Spleen (tissue), 7 donors: ENCODE data around the gene CD300H.

Experiments used
- CTCF ChIP-seq, 11 experiments: fragments of 200-600 bp in 7 of 11; fragments of 450-650 bp in 4 of 11; sonication (generic) in 4 of 11; IDR thresholded peaks in 8 of 11; conservative IDR thresholded peaks in 3 of 11; 1 replicate in 7 of 11; 2 replicates in 4 of 11; pipeline versions ENCODE4 v1.4.0 to v1.8.0; 2016 to 2021; ENCODE audit warnings: antibody characterized with exemption in 11 of 11, inconsistent platforms in 4 of 11, mild to moderate bottlenecking in 1 of 11
- POLR2A ChIP-seq, 3 donors: fragments of 450-650 bp; IDR thresholded peaks; one replicate each; pipeline ENCODE4 v1.5.1; 2017; ENCODE audit warnings: antibody characterized with exemption in 3 of 3, mild to moderate bottlenecking in 1 of 3
- POLR2AphosphoS5 ChIP-seq, 3 donors: sonication (generic); formaldehyde crosslinking; IDR thresholded peaks; one replicate each; pipeline ENCODE4 v1.5.1; 2017; ENCODE audit warnings: antibody characterized with exemption in 3 of 3
- donor health status: DM: no; HTN: no; CAD: no; lungs with moderate emphysema.
- donor health status: DM: no; HTN: no; CAD: no.
- donor health status: DM: no; HTN: no; CAD: no.

GRCh38 chr17:74525781-74526288, 41.5 kb downstream of the CD300H start:
- TF ChIP-seq POLR2AphosphoS5 (IDR thresholded peaks at IDR 0.05) (no peak), POLR2A (IDR thresholded peaks at IDR 0.05) (no peak), CTCF (IDR thresholded peaks at IDR 0.05 in 8 of 11, conservative IDR thresholded peaks at IDR 0.05 in 3 of 11) (no peak)
